GM06990 (cell line): ENCODE measurements around the gene SLC25A27.
A peak's percentile ranks its signal among the peaks of the same experiment; 100 is the strongest.
"Not testable (repeated sequence)": the region's sequence is repeated elsewhere in the genome, so short reads cannot be mapped to it uniquely, and the experiment has no call there.

ENCODE experiments used
- DNase-seq: peaks from one replicate; pipeline ENCODE4 v3.0.0-alpha.2; 2011; ENCODE audit not compliant: insufficient read length; ENCODE audit errors: extremely low read depth
- H3K27me3 ChIP-seq: replicated peaks from 2 replicates; pipeline ENCODE4 v1.6.0; 2011; ENCODE audit warnings: low read length; ENCODE audit not compliant: control insufficient read depth, insufficient read depth
- H3K36me3 ChIP-seq: 2 replicates; pipeline ENCODE4 v1.5.1; 2011; ENCODE audit warnings: low read length; ENCODE audit not compliant: control insufficient read depth, insufficient read depth
- H3K4me3 ChIP-seq: replicated peaks from 2 replicates; pipeline ENCODE4 v1.5.1; 2011; ENCODE audit warnings: low read depth, mild to moderate bottlenecking, control low read depth, low read length
- TF ChIP-seq, protein P1 (sequence below): IDR thresholded peaks from 2 replicates; pipeline ENCODE4 v1.5.1; 2011; ENCODE audit warnings: low read length, control low read depth, mild to moderate bottlenecking, inconsistent platforms; ENCODE audit not compliant: insufficient read depth, poor library complexity, severe bottlenecking

The SLC25A27 gene

DNA sequence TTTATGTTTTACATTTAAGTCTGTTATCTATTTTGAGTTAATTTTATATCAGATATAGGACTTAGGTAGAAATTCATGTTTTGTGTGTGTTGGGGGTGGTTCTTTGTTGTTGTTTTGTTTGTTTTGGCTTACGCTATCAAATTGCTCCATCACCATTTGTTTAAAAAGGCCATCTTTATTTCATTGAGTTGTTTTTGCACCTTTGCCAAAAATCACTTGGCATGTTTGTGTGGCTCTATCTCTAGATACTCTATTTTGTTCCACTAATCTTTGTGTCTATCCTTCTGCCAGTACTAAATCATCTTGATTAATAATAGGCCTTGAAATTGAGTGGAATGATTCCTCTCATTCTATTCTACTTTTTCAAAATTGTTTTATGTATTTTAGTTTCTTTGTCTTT, 7.5 kb upstream of the SLC25A27 start:
- no peaks in the 10 kb centered on the region; the same call in 1 of the 2 replicates for H3K27me3 ChIP-seq
- no peak overlapping the region for H3K4me3 ChIP-seq
- TF ChIP-seq, protein P1, sequence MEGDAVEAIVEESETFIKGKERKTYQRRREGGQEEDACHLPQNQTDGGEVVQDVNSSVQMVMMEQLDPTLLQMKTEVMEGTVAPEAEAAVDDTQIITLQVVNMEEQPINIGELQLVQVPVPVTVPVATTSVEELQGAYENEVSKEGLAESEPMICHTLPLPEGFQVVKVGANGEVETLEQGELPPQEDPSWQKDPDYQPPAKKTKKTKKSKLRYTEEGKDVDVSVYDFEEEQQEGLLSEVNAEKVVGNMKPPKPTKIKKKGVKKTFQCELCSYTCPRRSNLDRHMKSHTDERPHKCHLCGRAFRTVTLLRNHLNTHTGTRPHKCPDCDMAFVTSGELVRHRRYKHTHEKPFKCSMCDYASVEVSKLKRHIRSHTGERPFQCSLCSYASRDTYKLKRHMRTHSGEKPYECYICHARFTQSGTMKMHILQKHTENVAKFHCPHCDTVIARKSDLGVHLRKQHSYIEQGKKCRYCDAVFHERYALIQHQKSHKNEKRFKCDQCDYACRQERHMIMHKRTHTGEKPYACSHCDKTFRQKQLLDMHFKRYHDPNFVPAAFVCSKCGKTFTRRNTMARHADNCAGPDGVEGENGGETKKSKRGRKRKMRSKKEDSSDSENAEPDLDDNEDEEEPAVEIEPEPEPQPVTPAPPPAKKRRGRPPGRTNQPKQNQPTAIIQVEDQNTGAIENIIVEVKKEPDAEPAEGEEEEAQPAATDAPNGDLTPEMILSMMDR, result no peak
- DNase-seq, result no peak
- H3K36me3 ChIP-seq, result no peaks in the 10 kb centered on the region

DNA sequence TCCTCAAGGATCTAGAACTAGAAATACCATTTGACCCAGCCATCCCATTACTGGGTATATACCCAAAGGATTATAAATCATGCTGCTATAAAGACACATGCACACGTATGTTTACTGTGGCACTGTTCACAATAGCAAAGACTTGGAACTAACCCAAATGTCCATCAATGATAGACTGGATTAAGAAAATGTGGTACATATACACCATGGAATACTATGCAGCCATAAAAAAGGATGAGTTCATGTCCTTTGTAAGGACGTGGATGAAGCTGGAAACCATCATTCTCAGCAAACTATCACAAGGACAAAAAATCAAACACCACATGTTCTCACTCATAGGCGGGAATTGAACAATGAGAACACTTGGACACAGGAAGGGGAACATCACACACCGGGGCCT, 4.7 kb upstream of the SLC25A27 start:
- DNase-seq, H3K36me3 ChIP-seq, H3K4me3 ChIP-seq, H3K27me3 ChIP-seq: not testable (repeated sequence)

DNA sequence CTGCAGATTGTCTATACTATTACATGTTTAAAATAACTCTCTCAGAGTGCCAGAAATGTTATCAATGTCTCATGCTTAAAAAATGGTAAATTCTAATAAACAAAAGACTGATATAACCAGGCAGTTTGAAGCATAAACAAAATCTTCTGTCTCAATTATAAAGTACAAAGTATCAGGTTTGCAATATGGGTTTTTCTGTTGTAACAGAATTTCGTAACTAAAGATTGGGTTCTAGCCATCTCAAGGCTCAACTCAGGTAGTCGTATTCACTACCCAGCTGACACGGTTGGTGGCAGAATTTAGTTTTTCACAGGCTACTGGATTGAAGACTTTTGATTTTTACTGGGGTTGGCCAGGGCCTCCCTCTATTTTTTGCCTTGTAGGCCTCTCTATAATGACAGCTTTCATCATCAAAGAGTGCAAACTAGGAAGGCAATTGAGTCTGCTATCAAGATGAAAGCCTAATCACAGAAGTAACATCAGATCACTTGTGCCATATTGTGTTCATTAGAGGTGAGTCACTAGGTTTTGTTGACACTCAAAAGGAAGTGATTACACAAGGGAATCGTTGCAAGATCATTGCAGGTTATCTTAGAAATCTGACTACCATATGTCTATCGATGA, 3.8 kb upstream of the SLC25A27 start:
- no peak for DNase-seq
- TF ChIP-seq, protein P1, result no peak
- H3K36me3 ChIP-seq, result no peaks in the 10 kb centered on the region
- no peak overlapping the region for H3K4me3 ChIP-seq
- peaks cover 2% of the 10 kb centered on the region for H3K27me3 ChIP-seq

DNA sequence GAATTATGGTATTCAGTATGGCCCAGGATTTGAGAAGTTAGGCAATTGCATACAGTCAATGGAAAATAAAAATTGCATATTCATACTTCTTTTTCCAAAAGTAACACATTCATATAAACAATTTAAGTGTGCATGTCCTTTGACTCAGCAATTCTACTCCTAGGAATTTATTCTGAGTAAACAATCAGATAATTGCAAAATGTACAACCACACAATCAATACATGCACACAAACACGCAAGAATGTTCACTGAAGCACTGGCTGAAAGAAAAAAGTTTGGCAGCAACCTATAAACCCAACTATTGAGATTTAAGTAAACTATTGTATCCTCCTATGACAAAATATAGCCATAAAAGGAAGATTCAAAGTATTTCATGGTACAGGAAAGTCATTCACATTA, 1.8 kb upstream of the SLC25A27 start:
- no peak for DNase-seq
- H3K27me3 ChIP-seq, result peaks cover 2% of the 10 kb centered on the region
- no peaks in the 10 kb centered on the region for H3K36me3 ChIP-seq
- H3K4me3 ChIP-seq, result no peak overlapping the region
- TF ChIP-seq, protein P1, result no peak

DNA sequence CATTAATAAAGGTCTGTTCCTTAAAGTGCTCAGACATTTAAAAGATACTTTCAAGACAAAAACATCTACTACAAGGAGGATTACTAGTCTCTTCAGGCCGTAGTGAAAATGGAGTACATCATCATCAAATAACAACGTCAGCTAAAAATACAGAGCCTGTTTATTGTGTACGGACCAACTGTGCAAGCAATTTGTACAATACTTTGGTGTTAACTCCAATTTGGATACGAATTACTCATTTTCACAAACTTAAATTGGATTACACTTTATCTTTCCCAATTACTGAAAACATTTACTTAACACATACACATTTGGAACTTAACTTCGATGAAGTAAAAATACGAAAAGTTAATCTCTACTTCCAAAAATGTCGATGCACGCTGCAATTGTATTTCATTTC, 959 bp upstream of the SLC25A27 start:
- Histone ChIP-seq H3K36me3 (no peaks in the 10 kb centered on the region), H3K27me3 (peaks cover 2% of the 10 kb centered on the region), H3K4me3 (no peak overlapping the region)
- no peak for DNase-seq
- TF ChIP-seq, protein P1, result no peak

DNA sequence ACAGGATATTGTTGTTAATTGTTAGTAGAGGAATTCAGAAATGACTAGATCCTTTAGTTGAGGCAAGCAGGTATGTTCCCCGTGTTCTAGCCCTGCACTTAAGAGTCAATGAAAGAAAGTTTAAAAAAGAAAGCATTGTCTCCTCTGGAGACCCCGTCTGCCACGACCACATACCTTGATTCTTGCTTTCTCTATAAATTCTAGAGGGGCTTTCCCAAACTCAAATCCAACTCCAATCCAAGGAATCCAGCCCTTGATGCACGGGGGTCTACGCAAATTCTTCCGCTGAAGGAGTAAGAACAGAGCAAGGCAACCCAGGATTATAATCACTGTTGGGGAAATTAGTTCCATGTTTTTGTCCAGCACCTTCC, 558 bp upstream of the SLC25A27 start:
- TF ChIP-seq, protein P1, result no peak
- no peak for DNase-seq

More for the DNA sequence above, 558 bp upstream of the SLC25A27 start:
- no peaks in the 10 kb centered on the region for H3K36me3 ChIP-seq
- peaks cover 2% of the 10 kb centered on the region for H3K27me3 ChIP-seq
- peak overlapping the region; percentile 72 for H3K4me3 ChIP-seq
